GM19452 (cell line): ENCODE measurements around the gene ARAP1.

Experiments used
- ATAC-seq: cut with Tn5 transposase; IDR thresholded peaks from one replicate; pipeline ENCODE4 v1.9.1; 2021; ENCODE audit not compliant: unreplicated experiment

The ARAP1 gene

GRCh38 chr11:72764503-72764902 lies 12.3 kb upstream of the ARAP1 start:
- no peak for ATAC-seq

- no peak for ATAC-seq
Observed at GRCh38 chr11:72763823-72764222, 11.6 kb upstream of the ARAP1 start.

- ATAC-seq, result no peak
Observed at GRCh38 chr11:72762641-72763304, 10.6 kb upstream of the ARAP1 start.

GRCh38 chr11:72760539-72761405 lies 8.6 kb upstream of the ARAP1 start:
- no peak for ATAC-seq

GRCh38 chr11:72759468-72759985 lies 7.3 kb upstream of the ARAP1 start:
- ATAC-seq, result no peak

- no peak for ATAC-seq
Observed at GRCh38 chr11:72758690-72759389, 6.6 kb upstream of the ARAP1 start.

- no peak for ATAC-seq
Observed at GRCh38 chr11:72758304-72758689, 6.1 kb upstream of the ARAP1 start.

GRCh38 chr11:72755713-72756285 lies 3.6 kb upstream of the ARAP1 start:
- ATAC-seq, result no peak

- ATAC-seq, result no peak
Observed at GRCh38 chr11:72754544-72755155, 2.4 kb upstream of the ARAP1 start.

- no peak for ATAC-seq
Observed at GRCh38 chr11:72754149-72754543, 1.9 kb upstream of the ARAP1 start.

GRCh38 chr11:72753341-72754148 lies 1.3 kb upstream of the ARAP1 start:
- no peak for ATAC-seq

GRCh38 chr11:72751116-72752087 lies 806 bp downstream of the ARAP1 start:
- ATAC-seq, result no peak

GRCh38 chr11:72750556-72751115 lies 1.6 kb downstream of the ARAP1 start:
- no peak for ATAC-seq

- ATAC-seq, result no peak
Observed at GRCh38 chr11:72750086-72750485, 2.1 kb downstream of the ARAP1 start.

- no peak for ATAC-seq
Observed at GRCh38 chr11:72747289-72747855, 4.8 kb downstream of the ARAP1 start.

- no peak for ATAC-seq
Observed at GRCh38 chr11:72746821-72747220, 5.4 kb downstream of the ARAP1 start.

GRCh38 chr11:72745925-72746550 lies 6.2 kb downstream of the ARAP1 start:
- no peak for ATAC-seq

- ATAC-seq, result no peak
Observed at GRCh38 chr11:72745511-72745910, 6.7 kb downstream of the ARAP1 start.
